ENCODE results near the gene TYMP. TPM values are rescaled to one million over a fixed set of nuclear protein-coding genes. Genes with fewer than 3 reads are reported as not detected.

TYMP gene, protein sequence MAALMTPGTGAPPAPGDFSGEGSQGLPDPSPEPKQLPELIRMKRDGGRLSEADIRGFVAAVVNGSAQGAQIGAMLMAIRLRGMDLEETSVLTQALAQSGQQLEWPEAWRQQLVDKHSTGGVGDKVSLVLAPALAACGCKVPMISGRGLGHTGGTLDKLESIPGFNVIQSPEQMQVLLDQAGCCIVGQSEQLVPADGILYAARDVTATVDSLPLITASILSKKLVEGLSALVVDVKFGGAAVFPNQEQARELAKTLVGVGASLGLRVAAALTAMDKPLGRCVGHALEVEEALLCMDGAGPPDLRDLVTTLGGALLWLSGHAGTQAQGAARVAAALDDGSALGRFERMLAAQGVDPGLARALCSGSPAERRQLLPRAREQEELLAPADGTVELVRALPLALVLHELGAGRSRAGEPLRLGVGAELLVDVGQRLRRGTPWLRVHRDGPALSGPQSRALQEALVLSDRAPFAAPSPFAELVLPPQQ
- 11.8 TPM for total RNA-seq
- long read RNA-seq, transcript TYMP-208 (9 exons, 1,751 nt): minor isoform, 9 of 82 reads
- long read RNA-seq, transcript TYMP-201 (10 exons, 1,630 nt): major isoform, 32 of 82 reads
- long read RNA-seq, transcript TYMP-202 (10 exons, 1,614 nt): minor isoform, 6 of 82 reads
- long read RNA-seq, partial matches to known transcripts: 4 of 82 reads
- long read RNA-seq, other reads (novel, unspliced or antisense): 30 of 82 reads

DNA sequence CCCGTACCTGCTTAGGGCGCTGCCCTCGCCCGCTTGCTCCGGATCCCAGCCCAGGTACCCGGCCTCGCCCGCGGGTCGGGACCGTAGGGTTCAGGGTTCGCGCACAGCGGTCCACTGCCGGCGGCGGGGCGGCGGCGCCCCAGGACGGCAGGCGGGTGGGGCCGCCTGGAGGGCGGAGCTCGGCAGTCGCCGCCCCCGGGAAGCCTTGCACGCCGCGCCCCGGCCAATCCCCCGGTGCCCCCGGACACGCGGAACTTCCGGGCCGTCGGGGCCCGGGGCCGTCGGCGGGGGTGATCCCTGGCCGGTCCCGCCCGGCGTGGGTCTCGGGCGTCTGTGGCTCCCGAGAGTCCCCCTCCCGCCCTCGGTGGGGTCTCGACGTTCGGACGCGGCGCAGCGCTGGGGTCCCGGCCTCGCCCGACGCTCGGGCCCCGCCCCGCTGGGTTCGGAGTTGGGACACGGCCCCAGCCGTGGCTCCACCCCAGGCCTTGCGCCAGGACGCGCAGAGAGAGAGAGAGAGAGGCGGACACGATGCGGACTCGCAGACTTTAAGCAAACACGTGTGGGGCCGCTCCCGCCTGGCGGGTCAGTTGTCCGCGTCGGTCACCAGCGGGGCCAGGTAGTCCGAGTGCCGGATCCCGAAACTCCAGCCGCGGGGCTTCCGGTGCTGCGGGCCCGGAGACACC is at the start of gene TYMP:
Gene TYMP, minus strand, starts transcription at position 116 of the 683 bp plus-strand sequence. CDS start 303 bp downstream, outside the sequence.
- intact Hi-C loops (cut with DNase I): no loop called here
- ATAC-seq (ENCODE audit: poor library complexity): peak; percentile 46
- DNase-seq: peak; percentile 93

DNA sequence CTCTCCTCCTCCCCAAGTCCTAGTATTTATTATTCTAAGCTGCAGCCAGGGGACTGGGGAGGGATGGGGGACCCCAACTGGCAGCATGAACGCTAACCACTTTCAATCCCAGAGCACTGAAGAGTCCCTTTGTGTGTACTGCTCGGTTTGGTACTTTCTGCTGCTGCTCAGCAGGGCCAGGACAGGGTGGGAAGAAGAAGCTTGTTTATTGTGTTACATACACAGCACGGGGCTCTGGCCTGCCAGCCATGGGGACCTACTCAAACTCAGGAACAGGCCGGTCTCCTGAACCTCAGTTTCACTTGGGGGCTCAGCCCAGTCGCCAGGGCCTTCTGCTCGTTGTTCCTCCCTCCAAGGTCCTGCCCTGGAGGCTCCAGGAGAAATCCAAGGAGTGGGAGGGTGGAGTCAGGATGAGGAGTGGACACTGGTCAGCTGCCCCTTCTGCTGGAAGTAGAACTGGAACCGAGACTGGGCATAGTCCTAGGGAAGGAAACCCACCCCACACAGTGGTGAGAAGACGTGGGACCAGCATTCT is 49.0 kb upstream of the TYMP start:
- intact Hi-C loops (cut with DNase I): loop anchor here (5.0 kb wide), 1 partner anchor 43 kb away; no protein-coding TSS in a partner anchor
- DNase-seq: peak; percentile 37
- ATAC-seq (ENCODE audit: poor library complexity): no peak

DNA sequence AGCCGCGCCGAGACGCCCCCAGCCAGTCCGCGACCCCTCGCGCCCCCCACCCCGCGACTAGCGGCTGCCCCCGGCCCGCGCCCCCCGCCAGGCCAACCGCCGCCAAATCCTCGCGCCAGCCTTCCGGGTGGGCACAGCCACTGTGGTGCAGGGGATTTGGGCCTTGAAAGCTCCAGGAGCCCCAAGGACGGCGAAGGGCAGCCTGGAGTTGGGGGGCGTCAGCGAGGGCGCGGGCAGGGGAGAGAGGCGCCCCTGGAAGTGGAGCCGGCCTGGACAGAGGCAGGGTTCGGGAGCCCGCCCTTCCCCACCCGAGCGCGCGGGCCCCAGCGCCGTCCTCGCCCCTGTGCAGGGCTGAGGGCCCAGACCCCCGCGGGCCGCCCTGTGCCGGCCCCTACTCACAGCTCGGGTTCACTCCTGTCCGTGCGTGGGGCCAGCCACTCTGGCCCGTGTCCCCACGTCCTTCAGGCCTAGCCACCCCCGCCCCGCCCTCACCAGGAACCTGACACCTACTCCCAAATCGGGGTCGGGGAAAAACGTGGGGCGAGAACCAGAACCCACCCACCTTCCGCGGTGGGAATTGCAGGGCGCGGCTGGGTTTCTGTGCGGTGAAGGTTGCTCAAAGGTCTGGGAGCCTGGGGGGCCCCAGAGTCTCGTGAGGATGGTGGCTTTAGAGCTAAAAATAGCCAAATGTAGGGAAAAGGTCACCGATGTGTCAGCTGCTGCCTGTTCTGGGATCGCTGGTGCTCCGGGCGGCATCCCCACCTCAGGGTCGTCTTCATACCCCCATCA is 48.4 kb upstream of the TYMP start, which contains the start of gene CPT1B:
Gene CPT1B, minus strand, starts transcription at position 441 of the 789 bp plus-strand sequence. CDS start 512 bp downstream, outside the sequence.
- intact Hi-C loops (cut with DNase I): loop anchor here (5.0 kb wide), 1 partner anchor 44 kb away; no protein-coding TSS in a partner anchor
- ATAC-seq (ENCODE audit: poor library complexity) (peak; percentile 36), DNase-seq (peak; percentile 77)

DNA sequence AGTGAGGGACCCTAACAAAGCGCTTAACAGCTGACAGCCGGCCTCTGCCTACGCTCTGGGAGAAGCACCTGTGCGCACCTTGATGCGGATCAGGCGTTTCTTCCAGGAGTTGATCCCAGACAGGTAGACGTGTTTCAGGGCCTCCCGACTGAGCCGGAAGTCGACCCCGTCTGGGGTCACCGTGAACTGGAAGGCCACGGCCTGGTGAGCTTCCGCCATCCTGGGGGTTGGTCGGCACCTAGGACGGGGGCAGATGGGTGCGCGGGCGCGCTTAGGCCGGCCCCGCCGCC is 47.8 kb upstream of the TYMP start:
- intact Hi-C loops (cut with DNase I): loop anchor here (5.0 kb wide), 1 partner anchor 45 kb away; no protein-coding TSS in a partner anchor
- no peak for DNase-seq
- ATAC-seq (ENCODE audit: poor library complexity): no peak

DNA sequence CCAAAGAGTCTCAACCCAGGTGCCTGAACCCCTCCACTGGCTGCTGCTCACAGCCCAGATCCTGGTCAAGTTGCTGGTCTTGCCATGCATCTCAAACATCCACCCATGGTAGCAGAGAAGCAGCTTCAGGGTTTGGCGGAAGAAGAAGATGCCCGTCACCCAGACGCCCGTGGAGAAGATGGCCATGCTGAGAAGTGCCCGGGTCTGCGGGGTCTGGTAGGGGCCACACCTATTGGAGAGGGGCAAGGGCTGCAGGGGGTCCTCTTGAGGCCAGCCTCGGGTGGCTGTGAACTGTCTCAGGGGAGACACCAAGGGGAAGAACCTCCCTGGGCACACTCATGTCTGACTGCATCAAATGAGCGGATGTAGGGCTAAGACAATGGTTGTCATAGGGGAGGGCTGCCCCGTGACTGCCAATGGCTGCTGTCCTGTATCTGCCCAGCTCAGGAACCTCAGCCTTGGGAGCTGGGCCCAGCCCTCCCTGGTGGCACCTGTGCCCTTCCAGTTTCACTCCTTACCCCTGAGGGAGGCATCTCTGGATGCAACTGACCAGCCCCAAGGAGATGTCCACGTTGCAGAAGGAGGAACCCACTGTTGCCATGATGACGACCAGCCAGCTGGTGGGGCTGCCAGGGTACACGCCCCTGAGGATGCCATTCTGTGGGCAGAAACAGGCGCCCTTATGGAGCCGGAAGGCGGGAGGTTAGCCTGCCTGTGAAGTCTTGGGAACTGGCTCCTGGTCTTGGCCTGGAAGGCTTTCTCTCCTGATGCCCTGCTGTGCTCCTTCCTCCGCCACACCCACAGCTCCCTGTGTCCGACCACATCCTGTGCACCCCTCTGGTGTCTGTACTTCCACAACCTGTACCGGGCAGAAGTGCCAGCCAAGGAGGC is 47.2 kb upstream of the TYMP start:
- DNase-seq: peak; percentile 41
- ATAC-seq (ENCODE audit: poor library complexity): no peak
- intact Hi-C loops (cut with DNase I): loop anchor here (5.0 kb wide), 1 partner anchor 45 kb away; no protein-coding TSS in a partner anchor

DNA sequence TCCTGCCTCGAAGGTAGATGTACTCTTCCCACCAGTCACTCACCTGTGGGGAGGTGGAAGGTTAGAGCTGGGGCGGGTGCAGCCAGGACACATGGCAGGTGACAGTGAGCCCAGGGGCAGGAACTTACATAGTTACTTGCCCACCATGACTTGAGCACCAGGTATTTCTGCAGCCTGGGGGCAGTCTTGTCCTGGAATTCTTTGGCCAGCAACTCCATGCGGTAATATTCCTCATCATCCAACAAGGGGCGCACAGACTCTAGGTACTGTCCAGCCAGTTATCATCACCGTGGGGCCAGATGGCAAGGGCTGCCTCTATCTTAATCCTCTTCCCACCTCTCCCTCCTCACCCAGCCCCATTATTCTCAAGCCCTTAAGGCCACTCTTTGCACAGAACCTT is 46.3 kb upstream of the TYMP start:
- ATAC-seq (ENCODE audit: poor library complexity) (peak; percentile 6), DNase-seq (peak; percentile 37)
- intact Hi-C loops (cut with DNase I): loop anchor here (5.0 kb wide), 1 partner anchor 46 kb away; no protein-coding TSS in a partner anchor

DNA sequence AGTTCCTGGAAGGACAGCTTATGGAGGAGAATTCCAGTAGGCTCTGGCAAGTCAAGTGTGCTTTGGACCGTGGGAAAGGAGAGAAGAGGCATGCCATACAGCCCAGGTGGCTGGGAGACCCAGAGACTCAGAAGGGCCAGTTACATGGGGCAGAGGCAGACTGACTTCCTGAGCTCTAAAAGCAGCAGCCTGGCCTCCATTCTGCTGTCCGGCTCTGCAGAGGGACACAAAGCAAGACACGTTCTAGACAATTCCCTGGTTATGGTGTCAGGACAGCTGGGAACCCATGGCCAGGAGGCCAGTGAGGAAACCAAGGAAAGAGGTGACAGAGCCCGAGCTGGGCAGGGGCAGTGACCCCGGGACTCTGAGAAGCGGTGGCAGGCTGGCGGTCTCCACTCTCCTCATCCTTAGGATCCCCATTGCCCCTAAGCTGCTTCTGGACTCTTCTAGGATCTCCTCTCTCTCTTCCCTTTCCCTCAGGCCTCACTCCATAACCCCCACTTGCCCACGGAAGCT is 45.7 kb upstream of the TYMP start:
- ATAC-seq (ENCODE audit: poor library complexity): no peak
- intact Hi-C loops (cut with DNase I): loop anchor here (5.0 kb wide), 1 partner anchor 47 kb away; no protein-coding TSS in a partner anchor

DNA sequence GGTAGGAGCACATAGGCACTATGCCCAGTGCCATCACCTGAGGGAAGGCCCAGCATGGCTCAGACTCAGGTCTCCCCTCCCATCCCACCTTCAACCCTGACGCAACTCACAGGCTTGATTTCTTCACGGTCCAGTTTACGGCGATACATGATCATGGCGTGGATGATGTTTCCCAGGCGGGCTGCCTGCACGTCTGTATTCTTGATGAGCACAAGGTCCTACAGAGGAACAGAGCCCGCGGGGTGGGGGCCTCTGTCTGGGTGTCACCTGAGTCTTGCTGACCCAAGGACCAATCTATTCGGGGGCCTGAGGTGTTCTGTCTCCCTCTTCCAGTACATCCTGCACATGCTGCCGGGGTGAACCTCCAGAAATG is 44.6 kb upstream of the TYMP start:
- DNase-seq: peak; percentile 35
- ATAC-seq (ENCODE audit: poor library complexity): no peak
- intact Hi-C loops (cut with DNase I): no loop called here

More for the DNA sequence above, 45.7 kb upstream of the TYMP start:
- DNase-seq: peak; percentile 24

DNA sequence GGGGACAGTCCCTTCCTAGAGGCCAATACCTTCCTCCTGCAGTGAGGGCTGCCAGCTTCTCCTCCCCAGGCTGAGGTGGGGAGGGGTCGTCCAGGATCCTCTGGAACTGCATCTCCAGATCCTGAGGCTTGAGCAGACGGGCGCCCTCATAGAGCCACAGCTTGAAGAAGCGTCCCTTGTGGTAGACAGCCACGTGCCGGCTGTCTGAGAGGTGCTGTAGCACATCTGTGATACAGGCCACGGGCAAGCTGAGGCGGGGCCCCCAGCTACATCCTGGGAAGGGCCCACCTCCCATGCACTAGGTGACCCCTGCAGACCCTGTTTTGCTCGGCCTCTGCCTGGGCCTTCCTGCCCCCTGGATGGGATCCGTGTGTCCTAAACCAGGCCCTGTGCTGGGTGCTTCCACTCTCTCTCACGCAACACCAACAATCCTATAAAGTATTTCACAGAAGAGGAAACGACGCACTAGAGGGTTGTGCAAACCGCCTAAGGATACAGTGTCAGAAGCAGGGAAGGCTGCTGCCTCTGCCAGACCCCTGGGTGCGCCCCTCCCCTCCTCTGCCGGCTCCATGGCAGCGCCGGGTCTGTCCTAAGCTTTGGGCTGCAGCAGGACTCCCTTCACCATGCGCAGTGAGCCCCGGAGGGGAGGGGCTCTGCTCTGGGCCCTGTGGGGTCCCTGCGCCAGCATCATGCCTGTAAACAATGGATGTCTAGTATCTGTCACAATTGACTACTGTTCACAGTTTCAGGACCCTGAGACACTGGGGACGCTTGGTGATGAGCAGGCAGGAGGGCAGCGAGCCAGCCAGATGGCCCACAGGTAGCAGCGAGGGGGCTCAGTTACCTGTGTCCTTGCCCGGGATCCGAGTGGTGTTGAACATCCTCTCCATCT is 43.9 kb upstream of the TYMP start:
- intact Hi-C loops (cut with DNase I): no loop called here
- ATAC-seq (ENCODE audit: poor library complexity): no peak

DNA sequence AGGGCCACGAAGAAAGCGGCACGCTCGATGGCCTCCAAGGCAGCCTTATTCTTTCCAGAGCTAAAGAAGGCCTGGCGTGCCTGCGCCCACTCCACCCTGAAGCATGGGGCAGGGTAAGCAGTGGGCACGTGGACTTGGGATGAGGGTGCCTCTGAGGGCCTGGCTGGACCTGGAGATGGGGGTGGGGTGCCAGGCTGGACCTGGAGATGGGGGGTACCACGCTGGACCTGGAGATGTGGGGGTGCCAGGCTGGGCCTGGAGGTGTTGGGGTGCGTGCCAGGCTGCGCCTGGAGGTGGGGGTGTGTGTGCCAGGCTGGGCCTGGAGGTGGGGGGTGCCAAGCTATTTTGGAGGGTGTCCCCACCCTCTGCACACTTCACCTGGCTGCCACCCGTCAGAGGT is 43.2 kb upstream of the TYMP start:
- DNase-seq: peak; percentile 27
- no peak for ATAC-seq (ENCODE audit: poor library complexity)
- intact Hi-C loops (cut with DNase I): no loop called here

More for the DNA sequence above, 43.9 kb upstream of the TYMP start:
- DNase-seq: peak; percentile 26

DNA sequence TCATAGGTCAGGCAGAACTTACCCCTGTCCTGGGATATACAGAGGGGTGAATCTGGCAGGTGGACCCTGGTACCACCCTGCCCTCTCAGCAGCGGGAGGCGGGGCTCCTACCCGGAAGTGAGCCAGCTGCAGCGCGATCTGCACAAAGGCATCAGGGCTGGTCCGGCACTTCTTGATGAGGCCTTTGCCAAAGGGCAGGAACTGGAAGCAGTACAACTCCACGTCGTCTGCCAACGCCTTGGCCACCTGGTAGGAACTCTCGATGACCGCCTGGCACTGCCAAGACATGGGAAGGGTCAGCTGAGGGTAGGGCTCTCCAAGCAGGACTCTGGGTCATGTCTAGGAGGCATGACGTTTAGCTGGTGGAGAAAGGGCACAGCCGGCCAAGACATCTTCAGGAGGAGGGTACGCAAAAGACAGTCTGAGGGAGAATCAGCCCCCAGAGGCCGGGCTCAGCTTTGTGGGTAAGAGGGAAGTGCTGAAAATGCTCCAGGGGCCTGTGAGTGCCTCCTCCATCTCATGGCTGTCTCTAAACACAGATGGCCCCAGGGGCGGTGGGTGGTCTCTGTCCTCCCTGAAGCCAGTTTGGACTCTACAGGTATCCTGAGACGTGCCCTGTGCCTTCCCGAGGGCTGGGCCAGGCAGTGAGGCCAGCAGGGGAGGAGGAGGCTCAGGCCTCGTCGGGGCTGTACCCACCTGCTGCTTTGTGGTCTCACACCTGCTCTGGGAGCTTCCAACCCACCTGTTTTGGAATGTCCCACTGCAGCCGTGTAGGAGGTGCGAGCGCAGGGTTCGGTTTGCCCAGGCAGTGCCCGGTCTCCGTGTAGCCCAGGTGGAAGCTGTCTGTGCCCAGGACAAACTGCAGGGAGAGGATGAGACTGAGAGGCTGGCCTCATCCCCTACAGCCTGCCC is 41.7 kb upstream of the TYMP start:
- intact Hi-C loops (cut with DNase I): no loop called here
- no peak for DNase-seq
- peak; percentile 38 for ATAC-seq (ENCODE audit: poor library complexity)

DNA sequence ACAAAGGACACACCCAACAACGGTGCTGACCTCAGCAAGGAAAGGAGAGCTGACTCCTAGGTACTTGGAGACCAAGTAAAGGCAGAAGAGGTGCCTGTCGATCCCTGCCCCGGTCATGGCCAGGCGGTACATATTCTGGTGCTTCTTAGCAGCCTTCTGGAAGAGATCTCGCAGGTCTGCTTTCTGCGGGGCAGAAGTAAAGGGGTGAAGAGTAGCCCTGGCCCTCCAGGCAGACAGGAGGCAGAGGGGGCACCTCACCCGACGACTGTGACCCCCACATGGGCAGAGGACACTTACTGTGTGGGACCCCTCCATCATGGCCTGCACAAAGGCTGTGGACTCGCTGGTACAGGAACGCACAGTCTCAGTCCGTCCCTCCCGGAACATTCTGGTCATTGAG is 41.0 kb upstream of the TYMP start:
- no peak for DNase-seq
- intact Hi-C loops (cut with DNase I): no loop called here
- no peak for ATAC-seq (ENCODE audit: poor library complexity)

DNA sequence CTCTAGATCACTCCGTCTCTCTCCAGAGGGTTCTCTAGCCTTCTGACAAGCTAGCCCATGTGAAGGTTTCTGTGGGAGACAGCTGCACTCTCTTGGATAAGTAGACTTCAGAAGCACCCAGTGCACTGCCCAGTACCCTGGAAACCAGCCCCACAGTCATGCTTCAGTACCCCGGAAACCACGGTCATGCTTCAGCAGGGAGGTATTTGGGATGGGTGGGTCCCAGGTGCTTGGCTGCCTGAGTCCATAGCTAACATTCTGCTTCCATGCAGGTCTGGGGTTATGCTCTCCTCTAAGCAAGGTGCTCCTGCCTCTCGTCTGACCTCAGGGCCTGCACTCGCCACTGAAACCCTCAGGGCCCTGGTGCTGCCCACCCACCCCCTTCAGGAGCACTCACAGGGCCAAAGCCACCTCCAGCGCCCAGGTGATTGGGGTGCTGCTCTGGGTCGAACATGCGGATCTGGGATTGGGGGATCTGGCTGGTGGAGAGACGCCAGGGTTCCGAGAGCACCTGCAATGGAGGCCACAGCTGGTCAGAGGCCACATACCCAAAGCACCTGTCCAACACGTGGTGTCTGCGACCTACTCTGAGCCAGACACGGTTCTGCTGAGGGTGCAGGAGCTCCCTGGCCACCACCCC is 40.2 kb upstream of the TYMP start:
- ATAC-seq (ENCODE audit: poor library complexity): no peak
- intact Hi-C loops (cut with DNase I): no loop called here
- DNase-seq: no peak

DNA sequence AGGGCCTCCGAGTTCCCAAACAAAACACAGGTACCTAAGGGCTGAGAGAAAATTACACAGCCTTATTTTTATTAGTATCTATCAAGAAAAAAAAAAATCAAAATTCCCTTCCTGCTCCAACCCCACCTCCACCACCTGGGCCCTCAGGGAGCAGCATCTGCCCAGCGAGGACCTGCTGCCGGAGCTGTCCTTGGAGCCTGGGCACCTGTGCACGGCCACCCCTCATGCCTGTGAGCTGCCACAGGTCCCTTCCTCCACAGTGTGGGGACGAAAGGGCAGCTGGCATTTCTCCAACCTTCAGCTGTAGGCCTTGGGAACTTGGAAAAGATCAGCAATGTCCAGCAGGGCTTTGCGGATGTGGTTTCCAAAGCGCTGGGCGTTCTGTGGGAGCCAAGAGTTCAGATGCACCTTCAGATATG is 39.2 kb upstream of the TYMP start:
- no peak for DNase-seq
- intact Hi-C loops (cut with DNase I): no loop called here
- ATAC-seq (ENCODE audit: poor library complexity): no peak

DNA sequence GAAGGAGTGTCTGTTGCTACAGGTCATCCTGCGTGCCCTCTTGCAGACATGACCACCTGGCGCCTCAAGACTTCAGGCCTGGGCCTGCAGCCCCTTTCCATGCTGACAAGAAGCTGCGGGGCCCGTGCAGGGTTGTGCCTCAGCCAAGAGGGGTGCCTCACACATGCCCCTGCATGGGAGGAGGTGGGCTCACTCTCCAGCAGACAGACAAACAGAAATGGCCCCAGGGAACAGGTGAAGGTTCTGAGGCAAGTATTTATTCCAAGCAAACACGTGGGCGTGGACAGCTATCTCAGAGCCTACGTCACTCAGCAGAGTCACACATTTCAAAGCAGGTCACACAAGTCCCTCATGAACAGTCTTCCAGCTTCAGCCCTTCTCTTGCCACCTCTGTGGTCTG is 38.8 kb upstream of the TYMP start:
- intact Hi-C loops (cut with DNase I): no loop called here
- DNase-seq (no peak), ATAC-seq (ENCODE audit: poor library complexity) (no peak)
